ENCODE results near the gene SRSF2.
"Not testable (repeated sequence)": the region's sequence is repeated elsewhere in the genome, so short reads cannot be mapped to it uniquely, and the experiment has no call there.

The SRSF2 gene

GRCh38 chr17:76701471-76701967, 35.6 kb downstream of the SRSF2 start:
- no peak overlapping the region for H3K4me3 ChIP-seq (ENCODE audit: low read depth, low read length)
- no peak for DNase-seq (ENCODE audit: low read depth)
- no peak for TF ChIP-seq CTCF (IDR thresholded peaks at IDR 0.05; ENCODE audit: control insufficient read depth, extremely low read depth, insufficient read depth)

GRCh38 chr17:76700617-76701470, 36.3 kb downstream of the SRSF2 start:
- no peak for TF ChIP-seq CTCF (IDR thresholded peaks at IDR 0.05; ENCODE audit: control insufficient read depth, extremely low read depth, insufficient read depth)
- H3K4me3 ChIP-seq (ENCODE audit: low read depth, low read length) = no peak overlapping the region
- no peak for DNase-seq (ENCODE audit: low read depth)

GRCh38 chr17:76700270-76700616, 36.9 kb downstream of the SRSF2 start:
- no peak for DNase-seq (ENCODE audit: low read depth)
- H3K4me3 ChIP-seq (ENCODE audit: low read depth, low read length) = no peak overlapping the region
- TF ChIP-seq CTCF (IDR thresholded peaks at IDR 0.05; ENCODE audit: control insufficient read depth, extremely low read depth, insufficient read depth) = no peak

GRCh38 chr17:76698466-76698977, 38.6 kb downstream of the SRSF2 start:
- not testable (repeated sequence) for H3K4me3 ChIP-seq (ENCODE audit: low read depth, low read length); DNase-seq (ENCODE audit: low read depth)

GRCh38 chr17:76697702-76698465, 39.2 kb downstream of the SRSF2 start:
- H3K4me3 ChIP-seq (ENCODE audit: low read depth, low read length) = no peak overlapping the region
- TF ChIP-seq CTCF (IDR thresholded peaks at IDR 0.05; ENCODE audit: control insufficient read depth, extremely low read depth, insufficient read depth) = no peak
- DNase-seq (ENCODE audit: low read depth) = no peak

GRCh38 chr17:76696763-76697701, 40.1 kb downstream of the SRSF2 start:
- no peak for DNase-seq (ENCODE audit: low read depth)
- H3K4me3 ChIP-seq (ENCODE audit: low read depth, low read length) = no peak overlapping the region
- TF ChIP-seq CTCF (IDR thresholded peaks at IDR 0.05; ENCODE audit: control insufficient read depth, extremely low read depth, insufficient read depth) = no peak
